ENCODE measurements around the gene BABAM2. TPM values are rescaled to one million over a fixed set of nuclear protein-coding genes. Genes with fewer than 3 reads are reported as not detected.
A peak's percentile ranks its signal among the peaks of the same experiment; 100 is the strongest.

The BABAM2 gene
- total RNA-seq, 4 donors from 2014 or later = 33.2 to 70.3 (median 38.6) TPM

- Histone ChIP-seq H3K36me3 (no peaks in the 10 kb centered on the region), H3K27me3 (no peaks in the 10 kb centered on the region), H3K9me3 (no peaks in the 10 kb centered on the region), H3K4me1 (peaks cover 21 to 45% of the 10 kb centered on the region in 2 donors), H3K27ac (peak overlapping the region in 1 of 3 donors; percentile 36), H3K4me3 (replicated peaks in 1 of 3) (no peak overlapping the region)
- intact Hi-C loops (cut with DNase I) = no loop called here
- no peak for TF ChIP-seq CTCF (IDR thresholded peaks at IDR 0.05)
- no peak for TF ChIP-seq POLR2A (IDR thresholded peaks at IDR 0.05)
- no peak for DNase-seq
Observed at GRCh38 chr2:28135324-28135723, 244.8 kb downstream of the BABAM2 start.

DNA sequence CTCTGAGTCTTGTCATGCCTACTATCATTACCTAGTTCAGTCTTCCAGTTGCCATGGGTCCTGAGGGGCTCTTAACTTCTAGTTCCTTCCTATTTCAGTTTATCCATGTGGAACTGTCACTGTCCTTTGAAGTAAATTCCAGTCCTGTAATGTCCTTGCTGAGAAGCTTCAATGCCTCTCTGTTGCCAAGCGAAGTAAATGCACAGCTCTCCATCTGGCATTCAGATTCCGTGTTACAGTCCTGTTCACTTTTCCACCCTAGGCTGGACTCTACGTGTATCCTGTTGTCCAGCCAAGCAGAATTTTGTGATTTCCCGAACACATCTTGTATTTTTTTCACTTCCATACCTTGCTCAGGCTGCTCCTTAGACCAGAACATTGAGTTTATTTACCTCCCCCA is 245.3 kb downstream of the BABAM2 start:
- no peak for DNase-seq
- Histone ChIP-seq H3K27me3 (no peaks in the 10 kb centered on the region), H3K4me3 (replicated peaks in 1 of 3) (no peak overlapping the region), H3K27ac (peak overlapping the region; percentile 66 to 87 (median 66)), H3K36me3 (no peaks in the 10 kb centered on the region), H3K4me1 (peaks cover 19 to 43% of the 10 kb centered on the region in 2 donors), H3K9me3 (no peaks in the 10 kb centered on the region)
- intact Hi-C loops (cut with DNase I) = no loop called here
- WGBS, 2 donors = 71% methylated on average over 4 of the region's 4 CpGs
- TF ChIP-seq POLR2A (IDR thresholded peaks at IDR 0.05) (no peak), CTCF (IDR thresholded peaks at IDR 0.05) (no peak)

DNA sequence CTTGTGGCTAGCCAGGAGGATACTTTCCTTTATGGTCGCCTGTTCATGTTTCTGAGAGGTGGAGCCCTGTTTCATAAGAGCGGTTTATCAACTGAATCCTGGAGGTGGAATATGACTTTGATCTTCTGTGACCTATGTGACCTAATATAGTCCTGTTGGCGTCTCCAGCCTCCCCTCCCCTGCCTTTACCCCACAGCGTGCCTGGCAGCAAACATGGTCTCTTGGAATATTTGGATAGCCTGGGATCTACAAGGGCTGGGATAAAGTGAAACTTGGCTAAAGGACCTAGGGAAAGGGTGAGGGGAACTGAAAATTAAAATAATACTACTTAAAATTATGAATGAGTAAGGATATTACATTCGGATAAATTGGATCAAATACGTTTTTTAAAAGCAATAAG is 246.0 kb downstream of the BABAM2 start:
- H3K36me3 ChIP-seq = no peaks in the 10 kb centered on the region
- intact Hi-C loops (cut with DNase I) = no loop called here
- peak overlapping the region; percentile 66 to 87 (median 66) for H3K27ac ChIP-seq
- no peaks in the 10 kb centered on the region for H3K9me3 ChIP-seq
- DNase-seq = no peak
- peaks cover 19 to 43% of the 10 kb centered on the region in 2 donors for H3K4me1 ChIP-seq
- 76 to 83% methylated on average over 6 of the region's 6 CpGs for WGBS, 2 donors
- no peak overlapping the region for H3K4me3 ChIP-seq (replicated peaks in 1 of 3)
- no peaks in the 10 kb centered on the region for H3K27me3 ChIP-seq
- TF ChIP-seq POLR2A (IDR thresholded peaks at IDR 0.05) (no peak), CTCF (IDR thresholded peaks at IDR 0.05) (no peak)

GRCh38 chr2:28137221-28137620 is 246.7 kb downstream of the BABAM2 start:
- H3K4me1 ChIP-seq = peaks cover 19 to 43% of the 10 kb centered on the region in 2 donors
- TF ChIP-seq CTCF (IDR thresholded peaks at IDR 0.05) (no peak), POLR2A (IDR thresholded peaks at IDR 0.05) (no peak)
- H3K4me3 ChIP-seq (replicated peaks in 1 of 3) = no peak overlapping the region
- H3K27me3 ChIP-seq = no peaks in the 10 kb centered on the region
- H3K9me3 ChIP-seq = no peaks in the 10 kb centered on the region
- peak; percentile 69 to 78 for DNase-seq
- H3K36me3 ChIP-seq = no peaks in the 10 kb centered on the region
- peak overlapping the region; percentile 66 to 87 (median 66) for H3K27ac ChIP-seq
- intact Hi-C loops (cut with DNase I) = no loop called here
- WGBS, 2 donors = 19 to 21% methylated on average over 2 of the region's 2 CpGs

DNA sequence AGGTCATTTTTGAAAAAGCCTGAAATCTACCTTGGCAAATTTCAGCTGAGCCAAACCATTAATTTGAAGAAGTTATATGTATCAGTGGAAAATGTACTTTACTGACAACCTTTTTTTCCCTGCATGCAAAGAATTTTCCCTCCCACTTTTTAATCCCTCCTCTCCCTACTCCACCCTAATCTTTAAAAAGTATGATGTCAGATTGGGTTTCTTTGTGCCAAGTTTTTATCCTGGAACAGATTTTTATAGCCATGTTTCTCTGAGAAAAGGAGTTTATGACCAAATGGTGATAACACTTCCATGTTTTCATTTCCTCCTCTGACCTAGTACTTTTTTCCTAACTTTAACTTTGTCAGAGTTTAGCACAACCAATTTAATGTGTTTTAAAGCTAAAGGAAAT is 251.9 kb downstream of the BABAM2 start:
- TF ChIP-seq CTCF (IDR thresholded peaks at IDR 0.05) = no peak
- no peak for TF ChIP-seq POLR2A (IDR thresholded peaks at IDR 0.05)
- DNase-seq = no peak
- peaks cover 0 to 9% of the 10 kb centered on the region in 2 donors for H3K4me1 ChIP-seq
- H3K27me3 ChIP-seq = no peaks in the 10 kb centered on the region
- no peaks in the 10 kb centered on the region for H3K36me3 ChIP-seq
- no peak overlapping the region for H3K4me3 ChIP-seq (replicated peaks in 1 of 3)
- intact Hi-C loops (cut with DNase I) = no loop called here
- H3K9me3 ChIP-seq = no peaks in the 10 kb centered on the region
- no peak overlapping the region for H3K27ac ChIP-seq

Data from thyroid gland (tissue), 4 donors.